T-cell (primary cell): Measurements from ENCODE around the gene ADK. TPM values are rescaled to one million over a fixed set of nuclear protein-coding genes. Genes with fewer than 3 reads are reported as not detected.

Source experiments
- ATAC-seq, 4 experiments: fragments of 200-7000 bp in 3 of 4; fragments of 150-1000 bp in 1 of 4; cut with Tn5 transposase; replicated peaks in 1 of 4; 1 replicate in 3 of 4; 2 replicates in 1 of 4; pipeline ENCODE4 v1.10.0; 2021; ENCODE audit warnings: moderate library complexity in 3 of 4, mild to moderate bottlenecking in 2 of 4, moderate number of reproducible peaks in 1 of 4
- CTCF ChIA-PET, 2 donors: fragments of 300-600 bp; sonication (Branson Sonifier 250); formaldehyde crosslinking; loops; one replicate each; lab custom pipeline; 2022; ENCODE audit warnings: antibody characterized with exemption in 2 of 2; lab: Charles Lee
- POLR2A ChIA-PET, 2 donors: fragments of 300-600 bp; sonication (Branson Sonifier 250); formaldehyde crosslinking; loops; one replicate each; lab custom pipeline; 2022; ENCODE audit warnings: antibody characterized with exemption in 2 of 2; lab: Charles Lee
- DNase-seq, 35 experiments: peaks; one replicate each; pipeline versions ENCODE4 v3.0.0 to v3.0.0-alpha.2; 2013 to 2023
- H3K27ac ChIP-seq: one replicate; pipeline ENCODE4 v1.5.1; 2013; ENCODE audit warnings: low read length
- H3K27me3 ChIP-seq, 2 experiments: replicated peaks in 1 of 2; 1 replicate in 1 of 2; 2 replicates in 1 of 2; pipeline versions ENCODE4 v1.6.1 to v1.7.0; 2013; ENCODE audit warnings: low read length in 1 of 2, mixed read lengths in 1 of 2; ENCODE audit not compliant: control insufficient read depth in 2 of 2, insufficient read depth in 2 of 2; ENCODE audit errors: extremely low read depth in 1 of 2
- H3K36me3 ChIP-seq, 2 donors: 1 replicate in 1 of 2; 2 replicates in 1 of 2; pipeline versions ENCODE4 v1.6.1 to v1.7.0; 2013; ENCODE audit warnings: low read length in 1 of 2; ENCODE audit not compliant: control insufficient read depth in 2 of 2, insufficient read depth in 1 of 2; ENCODE audit errors: extremely low read depth in 1 of 2
- H3K4me1 ChIP-seq, 2 experiments: 1 replicate in 1 of 2; 2 replicates in 1 of 2; pipeline versions ENCODE4 v1.6.1 to v1.7.0; 2013; ENCODE audit warnings: low read length in 2 of 2, mixed read lengths in 1 of 2; ENCODE audit not compliant: insufficient read depth in 2 of 2, control insufficient read depth in 1 of 2; ENCODE audit errors: extremely low read depth in 1 of 2
- H3K4me3 ChIP-seq, 2 donors: 1 replicate in 1 of 2; 2 replicates in 1 of 2; pipeline versions ENCODE4 v1.5.1 to v1.7.0; 2013; ENCODE audit warnings: mild to moderate bottlenecking in 2 of 2, low read length in 1 of 2, moderate library complexity in 1 of 2; ENCODE audit not compliant: control insufficient read depth in 1 of 2; ENCODE audit errors: extremely low read depth in 1 of 2
- H3K9me3 ChIP-seq: 2 replicates; pipeline ENCODE4 v1.7.0; 2013
- H3K27ac Mint-ChIP-seq, 2 donors: one replicate each; pipeline ENCODE4 v1.8.0; 2020 to 2021; ENCODE audit warnings: mild to moderate bottlenecking in 2 of 2, mixed read lengths in 2 of 2
- H3K27me3 Mint-ChIP-seq, 2 donors: one replicate each; pipeline ENCODE4 v1.8.0; 2021 to 2022; ENCODE audit warnings: mixed read lengths in 2 of 2
- H3K36me3 Mint-ChIP-seq: one replicate; pipeline ENCODE4 v1.8.0; 2021; ENCODE audit warnings: mixed read lengths
- H3K4me1 Mint-ChIP-seq, 3 donors: one replicate each; pipeline ENCODE4 v1.8.0; 2020 to 2022; ENCODE audit warnings: mixed read lengths in 3 of 3, mild to moderate bottlenecking in 1 of 3
- H3K4me3 Mint-ChIP-seq, 3 donors: one replicate each; pipeline ENCODE4 v1.8.0; 2020 to 2022; ENCODE audit warnings: mild to moderate bottlenecking in 3 of 3, mixed read lengths in 3 of 3, moderate library complexity in 3 of 3
- H3K9me3 Mint-ChIP-seq, 3 donors: one replicate each; pipeline ENCODE4 v1.8.0; 2020 to 2022; ENCODE audit warnings: mixed read lengths in 3 of 3
- WGBS: methylation state at CpG from one replicate; pipeline ENCODE4 v1.1.5; 2013; ENCODE audit warnings: missing lambda C conversion rate; ENCODE audit not compliant: insufficient coverage; 5-methylcytosine and 5-hydroxymethylcytosine counted together
- total RNA-seq, 35 experiments: library from RNA in 6 of 35; stranded (reverse) in 6 of 35; fragments of 120-200 nt in 1 of 35; gene quantifications; one replicate each; pipeline versions ENCODE4 v1.2.1 to v1.2.4 and lab custom pipeline; 2013 to 2026

ADK gene
- total RNA-seq, 5 donors from 2014 or later (not counting 1 experiment from before 2014, with no cell fraction given) = 20.7 to 32.8 (median 23.6) TPM

- Mint-ChIP-seq H3K4me1 (peaks cover 0 to 11% (median 5%) of the 10 kb centered on the region in 3 donors), H3K36me3 (peaks cover 40% of the 10 kb centered on the region), H3K4me3 (no peak overlapping the region), H3K27me3 (no peaks in the 10 kb centered on the region), H3K27ac (no peak overlapping the region), H3K9me3 (no peaks in the 10 kb centered on the region)
- CTCF ChIA-PET = no interaction called here
- POLR2A ChIA-PET = no interaction called here
- no peak for ATAC-seq
- H3K27ac ChIP-seq = no peak overlapping the region
- no peaks in the 10 kb centered on the region for H3K9me3 ChIP-seq
- no peaks in the 10 kb centered on the region for H3K4me1 ChIP-seq
- no peak for DNase-seq
- peaks cover 0 to 6% of the 10 kb centered on the region in 2 donors for H3K36me3 ChIP-seq
- no peaks in the 10 kb centered on the region for H3K27me3 ChIP-seq
- H3K4me3 ChIP-seq = no peak overlapping the region
Observed at GRCh38 chr10:74334221-74334620, 183.2 kb downstream of the ADK start.

DNA sequence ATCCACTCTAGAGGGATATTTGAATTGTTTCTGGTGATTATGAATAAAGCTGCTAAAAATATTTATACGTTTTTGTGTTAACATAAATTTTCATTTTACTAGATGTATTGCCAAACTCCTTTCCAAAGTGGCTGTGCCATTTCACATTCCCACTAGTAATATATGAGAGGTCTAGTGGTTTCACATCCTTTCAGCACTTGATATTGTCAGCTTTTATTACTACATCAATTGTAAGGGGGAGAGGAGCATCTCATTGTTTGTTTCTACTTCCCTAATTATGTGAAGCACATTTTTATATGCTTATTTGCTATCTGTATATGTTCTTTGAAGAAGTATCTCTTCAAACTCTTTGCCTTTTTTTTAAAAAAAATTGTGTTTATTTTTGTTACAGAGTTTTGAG is 184.5 kb downstream of the ADK start:
- DNase-seq (no peak), ATAC-seq (no peak)
- H3K27me3 Mint-ChIP-seq = no peaks in the 10 kb centered on the region
- no peaks in the 10 kb centered on the region for H3K9me3 ChIP-seq
- H3K4me3 ChIP-seq = no peak overlapping the region
- no peaks in the 10 kb centered on the region for H3K9me3 Mint-ChIP-seq
- peaks cover 39% of the 10 kb centered on the region for H3K36me3 Mint-ChIP-seq
- CTCF ChIA-PET = no interaction called here
- WGBS = no CpG with 5 or more reads among the region's 1 CpG
- H3K27ac Mint-ChIP-seq = no peak overlapping the region
- no peaks in the 10 kb centered on the region for H3K4me1 ChIP-seq
- no peaks in the 10 kb centered on the region for H3K27me3 ChIP-seq
- H3K27ac ChIP-seq = no peak overlapping the region
- peaks cover 0 to 11% (median 5%) of the 10 kb centered on the region in 3 donors for H3K4me1 Mint-ChIP-seq
- peaks cover 0 to 3% of the 10 kb centered on the region in 2 donors for H3K36me3 ChIP-seq
- POLR2A ChIA-PET = no interaction called here
- no peak overlapping the region for H3K4me3 Mint-ChIP-seq

GRCh38 chr10:74337330-74338016 is 186.5 kb downstream of the ADK start:
- ChIA-PET CTCF (no interaction called here), POLR2A (no interaction called here)
- no peaks in the 10 kb centered on the region for H3K9me3 ChIP-seq
- Mint-ChIP-seq H3K36me3 (peaks cover 33% of the 10 kb centered on the region), H3K27me3 (no peaks in the 10 kb centered on the region), H3K4me3 (no peak overlapping the region), H3K27ac (no peak overlapping the region), H3K4me1 (peaks cover 0 to 11% (median 5%) of the 10 kb centered on the region in 3 donors), H3K9me3 (peaks cover 0 to 8% (median 4%) of the 10 kb centered on the region in 3 donors)
- H3K36me3 ChIP-seq = no peaks in the 10 kb centered on the region
- H3K27me3 ChIP-seq = no peaks in the 10 kb centered on the region
- ATAC-seq (no peak), DNase-seq (no peak)
- H3K4me1 ChIP-seq = no peaks in the 10 kb centered on the region
- H3K4me3 ChIP-seq = no peak overlapping the region
- H3K27ac ChIP-seq = no peak overlapping the region
- WGBS = 100% methylated on average over 2 of the region's 8 CpGs

DNA sequence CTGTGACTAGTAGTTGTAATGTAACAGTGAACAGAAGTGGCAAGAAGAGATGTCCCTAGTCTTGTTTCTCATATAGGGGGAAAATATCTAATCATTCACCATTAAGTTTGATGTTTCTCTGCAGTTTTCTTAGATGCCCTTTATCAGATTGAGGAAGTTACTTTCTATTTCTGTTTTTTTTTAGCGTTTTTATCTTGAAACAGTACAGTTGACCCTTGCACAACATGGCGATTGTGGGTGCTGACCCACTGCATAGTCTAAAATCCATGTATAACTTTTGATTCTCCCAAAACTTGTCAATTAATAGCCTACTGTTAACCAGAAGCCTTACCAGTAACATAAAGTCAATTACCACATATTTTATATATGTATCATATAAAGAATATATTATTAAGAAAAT is 192.0 kb downstream of the ADK start:
- H3K4me3 Mint-ChIP-seq = no peak overlapping the region

DNA sequence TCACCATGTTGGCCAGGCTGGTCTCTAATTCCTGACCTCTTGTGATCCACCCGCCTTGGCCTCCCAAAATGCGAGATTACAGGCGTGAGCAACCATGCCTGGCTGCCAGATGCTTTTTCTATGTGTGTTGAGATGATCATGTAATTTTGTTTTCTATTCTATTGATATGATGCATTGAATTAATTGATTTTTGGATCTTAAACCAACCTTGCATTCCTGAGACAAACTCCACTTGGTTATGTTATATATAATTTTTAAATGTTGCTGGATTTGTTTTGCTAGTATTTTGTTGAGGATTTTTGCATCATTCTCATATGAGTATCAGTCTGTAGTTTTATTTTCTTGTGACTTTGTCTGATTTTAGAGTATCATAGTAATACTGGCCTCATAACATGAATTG is 192.8 kb downstream of the ADK start:
- peaks cover 0 to 2% of the 10 kb centered on the region in 2 donors for H3K36me3 ChIP-seq
- Mint-ChIP-seq H3K4me1 (no peaks in the 10 kb centered on the region), H3K27me3 (no peaks in the 10 kb centered on the region), H3K9me3 (peaks cover 7 to 24% (median 20%) of the 10 kb centered on the region in 3 donors), H3K4me3 (no peak overlapping the region), H3K36me3 (peaks cover 48% of the 10 kb centered on the region), H3K27ac (no peak overlapping the region)
- DNase-seq (no peak), ATAC-seq (no peak)
- H3K9me3 ChIP-seq = no peaks in the 10 kb centered on the region
- no CpG with 5 or more reads among the region's 3 CpGs for WGBS
- no peaks in the 10 kb centered on the region for H3K4me1 ChIP-seq
- no peak overlapping the region for H3K4me3 ChIP-seq
- no peak overlapping the region for H3K27ac ChIP-seq
- CTCF ChIA-PET = no interaction called here
- POLR2A ChIA-PET = no interaction called here
- peaks cover 0 to 7% of the 10 kb centered on the region in 2 experiments for H3K27me3 ChIP-seq

More for the DNA sequence above, 192.0 kb downstream of the ADK start:
- peaks cover 0 to 7% of the 10 kb centered on the region in 2 experiments for H3K27me3 ChIP-seq
- Mint-ChIP-seq H3K36me3 (peaks cover 42% of the 10 kb centered on the region), H3K27me3 (no peaks in the 10 kb centered on the region), H3K4me1 (no peaks in the 10 kb centered on the region), H3K9me3 (peaks cover 3 to 24% (median 20%) of the 10 kb centered on the region in 3 donors), H3K27ac (no peak overlapping the region)
- DNase-seq (no peak), ATAC-seq (no peak)
- 100% methylated on average over 1 of the region's 2 CpGs for WGBS
- H3K36me3 ChIP-seq = peaks cover 0 to 1% of the 10 kb centered on the region in 2 donors
- POLR2A ChIA-PET = no interaction called here
- no peak overlapping the region for H3K27ac ChIP-seq
- H3K4me3 ChIP-seq = no peak overlapping the region
- CTCF ChIA-PET = no interaction called here
- H3K9me3 ChIP-seq = no peaks in the 10 kb centered on the region
- H3K4me1 ChIP-seq = no peaks in the 10 kb centered on the region

DNA sequence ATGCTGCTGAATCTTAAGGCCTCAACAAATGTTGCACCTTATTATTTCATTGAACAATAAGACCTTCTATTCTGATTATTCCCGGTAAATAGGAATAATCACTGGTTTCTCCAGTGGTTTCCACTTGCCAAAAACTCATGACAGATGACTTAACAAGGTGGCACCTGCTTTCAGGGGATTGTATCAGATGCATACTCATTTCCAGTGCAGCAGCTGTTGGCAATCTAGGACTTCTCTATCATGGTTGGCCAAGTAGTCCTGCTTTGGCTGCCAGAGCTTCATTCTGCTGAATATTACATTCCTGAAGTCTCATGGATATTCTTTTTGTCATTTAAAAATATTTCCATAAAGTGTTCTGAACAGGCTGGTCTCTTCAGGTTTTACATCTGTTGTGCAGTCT is 193.3 kb downstream of the ADK start:
- no peak for ATAC-seq
- 100% methylated on average over 1 of the region's 1 CpG for WGBS
- ChIA-PET POLR2A (no interaction called here), CTCF (interaction anchor here in 1 of 2 donors (0.6 kb wide), 1 partner anchor 364 kb away, joined by 3 read pairs; no protein-coding TSS in a partner anchor)
- Histone ChIP-seq H3K27ac (no peak overlapping the region), H3K27me3 (peaks cover 0 to 7% of the 10 kb centered on the region in 2 experiments), H3K9me3 (no peaks in the 10 kb centered on the region), H3K4me1 (no peaks in the 10 kb centered on the region), H3K4me3 (no peak overlapping the region), H3K36me3 (peaks cover 0 to 2% of the 10 kb centered on the region in 2 donors)
- peaks cover 8 to 24% (median 20%) of the 10 kb centered on the region in 3 donors for H3K9me3 Mint-ChIP-seq
- no peak overlapping the region for H3K4me3 Mint-ChIP-seq
- no peaks in the 10 kb centered on the region for H3K27me3 Mint-ChIP-seq
- no peak overlapping the region for H3K27ac Mint-ChIP-seq
- H3K36me3 Mint-ChIP-seq = peaks cover 47% of the 10 kb centered on the region
- no peak for DNase-seq
- H3K4me1 Mint-ChIP-seq = no peaks in the 10 kb centered on the region
